Glutamatergic neuron (in vitro differentiated cells): ENCODE measurements around the gene ZNF628. TPM values are rescaled to one million over a fixed set of nuclear protein-coding genes. Genes with fewer than 3 reads are reported as not detected.

ENCODE experiments used
- DNase-seq: peaks from one replicate; pipeline ENCODE4 v3.0.0; 2022
- H3K27ac Mint-ChIP-seq: one replicate; pipeline ENCODE4 v1.8.0; 2020; ENCODE audit warnings: mild to moderate bottlenecking, mixed read lengths, inconsistent platforms; ENCODE audit not compliant: unreplicated experiment
- H3K27me3 Mint-ChIP-seq: one replicate; pipeline ENCODE4 v1.8.0; 2020; ENCODE audit warnings: mild to moderate bottlenecking, moderate library complexity, mixed read lengths, inconsistent platforms; ENCODE audit not compliant: unreplicated experiment
- H3K36me3 Mint-ChIP-seq: one replicate; pipeline ENCODE4 v1.8.0; 2020; ENCODE audit warnings: mild to moderate bottlenecking, mixed read lengths, inconsistent platforms; ENCODE audit not compliant: unreplicated experiment
- H3K4me1 Mint-ChIP-seq: one replicate; pipeline ENCODE4 v1.8.0; 2020; ENCODE audit warnings: mild to moderate bottlenecking, low read depth, mixed read lengths, inconsistent platforms; ENCODE audit not compliant: unreplicated experiment
- H3K4me3 Mint-ChIP-seq: one replicate; pipeline ENCODE4 v1.8.0; 2020; ENCODE audit warnings: mild to moderate bottlenecking, mixed read lengths, inconsistent platforms; ENCODE audit not compliant: unreplicated experiment
- H3K9me3 Mint-ChIP-seq: one replicate; pipeline ENCODE4 v1.8.0; 2020; ENCODE audit warnings: mild to moderate bottlenecking, moderate library complexity, mixed read lengths, inconsistent platforms; ENCODE audit not compliant: unreplicated experiment
- total RNA-seq: library from RNA; stranded (reverse); fragmentation: NEBNext Ultra II Directional; extraction: Animal tissue kit (Norgen Biotek cat#: 25700); gene quantifications from one replicate; pipeline ENCODE4 v1.2.1, GENCODE V29; 2021; ENCODE audit not compliant: unreplicated experiment
- TF ChIP-seq, protein P1 (sequence below): fragments of 200-600 bp; sonication (generic); IDR thresholded peaks from one replicate; pipeline ENCODE4 v1.5.0; 2021; ENCODE audit not compliant: partially characterized antibody, unreplicated experiment

The ZNF628 gene
- total RNA-seq, 1 donor from 2014 or later = 13.7 TPM

DNA sequence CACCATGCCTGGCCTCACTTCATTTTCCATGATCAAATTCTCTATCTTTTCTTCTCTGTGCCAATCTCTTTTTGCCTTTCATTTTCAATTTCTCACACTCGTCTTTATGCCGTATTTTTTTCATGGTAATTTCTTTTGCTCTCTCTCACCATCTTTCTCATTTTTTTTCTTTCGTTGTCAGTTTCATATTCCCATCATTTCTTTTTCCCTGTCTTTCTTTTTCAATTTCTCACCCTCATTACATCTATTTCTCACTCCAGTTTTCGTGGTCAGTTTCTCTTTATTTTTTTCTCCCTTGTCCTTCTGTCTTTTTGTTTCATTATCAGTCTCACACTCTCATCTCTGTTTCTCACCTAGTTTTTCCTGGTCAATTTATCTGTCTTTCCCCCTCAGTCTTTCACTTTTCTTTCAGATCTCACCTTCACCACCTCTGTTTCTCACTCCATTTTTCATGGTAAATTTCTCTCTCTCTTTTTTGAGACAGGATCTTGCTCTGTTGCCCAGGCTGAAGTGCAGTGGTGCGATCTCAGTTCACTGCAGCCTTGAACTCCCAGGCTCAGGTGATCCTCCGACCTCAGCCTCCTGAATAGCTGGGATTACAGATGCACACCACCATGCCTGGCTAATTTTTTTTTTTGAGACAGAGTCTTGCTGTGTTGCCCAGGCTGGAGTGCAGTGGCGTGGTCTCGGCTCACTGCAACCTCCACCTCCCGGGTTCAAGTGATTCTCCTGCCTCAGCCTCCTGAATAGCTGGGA is 26.0 kb downstream of the ZNF628 start:
- Mint-ChIP-seq H3K27me3 (peaks cover 20% of the 10 kb centered on the region), H3K27ac (no peak overlapping the region), H3K36me3 (peaks cover 21% of the 10 kb centered on the region), H3K4me3 (peak overlapping the region; percentile 22), H3K4me1 (no peaks in the 10 kb centered on the region), H3K9me3 (peaks cover 11% of the 10 kb centered on the region)
- TF ChIP-seq, protein P1, sequence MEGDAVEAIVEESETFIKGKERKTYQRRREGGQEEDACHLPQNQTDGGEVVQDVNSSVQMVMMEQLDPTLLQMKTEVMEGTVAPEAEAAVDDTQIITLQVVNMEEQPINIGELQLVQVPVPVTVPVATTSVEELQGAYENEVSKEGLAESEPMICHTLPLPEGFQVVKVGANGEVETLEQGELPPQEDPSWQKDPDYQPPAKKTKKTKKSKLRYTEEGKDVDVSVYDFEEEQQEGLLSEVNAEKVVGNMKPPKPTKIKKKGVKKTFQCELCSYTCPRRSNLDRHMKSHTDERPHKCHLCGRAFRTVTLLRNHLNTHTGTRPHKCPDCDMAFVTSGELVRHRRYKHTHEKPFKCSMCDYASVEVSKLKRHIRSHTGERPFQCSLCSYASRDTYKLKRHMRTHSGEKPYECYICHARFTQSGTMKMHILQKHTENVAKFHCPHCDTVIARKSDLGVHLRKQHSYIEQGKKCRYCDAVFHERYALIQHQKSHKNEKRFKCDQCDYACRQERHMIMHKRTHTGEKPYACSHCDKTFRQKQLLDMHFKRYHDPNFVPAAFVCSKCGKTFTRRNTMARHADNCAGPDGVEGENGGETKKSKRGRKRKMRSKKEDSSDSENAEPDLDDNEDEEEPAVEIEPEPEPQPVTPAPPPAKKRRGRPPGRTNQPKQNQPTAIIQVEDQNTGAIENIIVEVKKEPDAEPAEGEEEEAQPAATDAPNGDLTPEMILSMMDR = no peak
- no peak for DNase-seq

DNA sequence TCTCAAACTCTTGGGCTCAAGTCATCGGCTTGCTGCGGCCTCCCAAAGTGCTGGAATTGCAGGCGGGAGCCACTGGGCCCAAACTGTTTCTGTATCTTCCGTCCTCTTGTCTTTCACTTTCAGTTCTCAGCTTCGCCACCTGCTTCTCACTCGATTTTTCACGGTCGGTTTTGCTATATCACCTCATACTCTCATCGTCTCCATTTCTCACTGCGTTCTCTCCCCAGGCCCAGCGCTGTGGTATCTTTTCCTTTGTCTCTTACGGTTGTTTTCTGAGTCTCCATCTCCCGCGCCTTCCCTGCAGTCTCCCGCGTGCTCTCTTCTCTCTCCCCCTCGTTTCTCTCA is 26.7 kb downstream of the ZNF628 start:
- no peak for DNase-seq
- Mint-ChIP-seq H3K9me3 (peaks cover 9% of the 10 kb centered on the region), H3K4me1 (no peaks in the 10 kb centered on the region), H3K27ac (no peak overlapping the region), H3K27me3 (peaks cover 19% of the 10 kb centered on the region), H3K36me3 (peaks cover 21% of the 10 kb centered on the region), H3K4me3 (peak overlapping the region; percentile 59)
- TF ChIP-seq, protein P1 = no peak

DNA sequence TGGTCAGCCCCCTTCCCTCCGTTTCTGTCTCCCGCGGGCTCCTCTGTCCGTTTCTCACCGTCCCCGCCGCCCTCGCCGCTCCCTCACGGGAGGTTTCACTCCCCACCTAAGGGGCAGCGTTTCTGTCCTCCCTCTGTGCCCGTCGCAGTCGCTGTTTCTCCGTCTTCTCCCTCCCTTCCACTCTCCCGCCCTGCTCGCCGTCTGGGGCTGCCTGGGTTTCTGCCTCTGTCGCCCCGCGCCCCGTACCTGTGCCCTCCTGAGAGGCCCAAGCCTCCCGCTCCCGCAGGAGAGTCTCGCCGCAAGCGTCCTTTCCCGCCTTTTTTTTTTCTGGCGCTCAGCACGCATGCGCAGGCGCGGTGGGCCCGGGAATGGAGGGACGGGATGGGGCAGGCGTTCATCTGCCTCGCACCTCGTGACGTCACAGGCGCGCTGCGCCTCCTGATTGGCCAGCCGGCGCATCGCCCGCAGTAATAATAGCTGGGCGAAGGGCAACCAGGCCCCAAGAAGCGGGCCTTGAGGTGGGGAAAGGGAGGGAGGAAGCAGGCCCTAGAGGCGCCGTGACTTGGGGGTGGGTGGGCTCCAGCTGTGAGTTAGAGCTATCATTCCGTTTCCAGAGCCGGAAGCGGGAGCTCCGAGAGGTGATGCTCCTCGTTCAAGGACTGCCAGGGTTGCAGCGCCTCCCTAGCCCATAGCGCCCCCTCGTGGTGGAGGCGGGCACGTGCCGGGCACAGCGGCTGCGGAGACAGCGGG is 27.3 kb downstream of the ZNF628 start:
- Mint-ChIP-seq H3K9me3 (peaks cover 9% of the 10 kb centered on the region), H3K4me3 (peak overlapping the region; percentile 78), H3K36me3 (peaks cover 21% of the 10 kb centered on the region), H3K27me3 (peaks cover 19% of the 10 kb centered on the region), H3K27ac (peak overlapping the region; percentile 68), H3K4me1 (no peaks in the 10 kb centered on the region)
- DNase-seq = peak; percentile 98
- TF ChIP-seq, protein P1 = peak; percentile 99

DNA sequence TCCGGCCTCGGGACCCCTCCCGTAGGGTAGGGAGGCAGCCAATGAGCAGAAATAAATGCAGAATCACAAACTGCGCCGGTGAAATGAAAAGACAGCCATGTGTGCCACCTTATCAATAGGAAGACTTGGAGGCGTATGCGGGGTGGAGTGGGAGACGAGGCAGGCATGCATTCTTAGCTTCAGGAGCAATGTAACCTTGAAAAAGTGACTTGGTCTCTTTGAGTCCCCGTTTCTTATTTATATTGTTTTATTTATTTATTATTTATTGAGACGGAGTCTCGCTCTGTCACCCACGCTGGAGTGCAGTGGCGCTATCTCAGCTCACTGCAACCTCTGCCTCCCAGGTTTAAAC is 27.8 kb downstream of the ZNF628 start:
- peaks cover 21% of the 10 kb centered on the region for H3K36me3 Mint-ChIP-seq
- TF ChIP-seq, protein P1 = peak; percentile 45
- H3K27ac Mint-ChIP-seq = no peak overlapping the region
- H3K4me3 Mint-ChIP-seq = peak overlapping the region; percentile 61
- H3K4me1 Mint-ChIP-seq = no peaks in the 10 kb centered on the region
- peaks cover 19% of the 10 kb centered on the region for H3K27me3 Mint-ChIP-seq
- H3K9me3 Mint-ChIP-seq = peaks cover 9% of the 10 kb centered on the region
- DNase-seq = no peak

DNA sequence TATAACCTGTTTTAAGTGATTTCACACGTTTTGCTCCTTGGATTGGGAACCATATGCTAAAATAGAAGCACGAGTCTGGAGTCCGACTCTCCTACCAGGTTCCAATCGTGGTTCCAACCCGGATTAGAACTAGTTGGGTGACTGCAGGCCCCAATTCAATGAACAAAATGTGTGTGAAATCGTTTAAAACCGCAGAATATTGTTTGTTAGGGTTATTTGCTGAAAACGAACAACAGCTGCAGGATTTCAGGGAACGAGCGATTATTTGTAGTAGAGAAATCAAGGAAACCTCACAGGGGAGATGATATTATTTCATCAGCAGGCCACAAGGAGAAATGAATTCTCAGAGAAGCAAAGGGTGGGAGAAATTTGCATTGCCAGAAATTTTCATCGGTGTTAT is 28.6 kb downstream of the ZNF628 start:
- no peak for DNase-seq
- Mint-ChIP-seq H3K9me3 (peaks cover 9% of the 10 kb centered on the region), H3K4me3 (no peak overlapping the region), H3K4me1 (no peaks in the 10 kb centered on the region), H3K27me3 (peaks cover 16% of the 10 kb centered on the region), H3K27ac (no peak overlapping the region), H3K36me3 (peaks cover 21% of the 10 kb centered on the region)
- TF ChIP-seq, protein P1 = no peak
